Neuronal stem cell (in vitro differentiated cells): Measurements from ENCODE around the gene DIP2C.

Experiments used
- DNase-seq: peaks from one replicate; pipeline ENCODE4 v3.0.0-alpha.2; 2013; ENCODE audit warnings: low spot score
- H2AFZ ChIP-seq: one replicate; pipeline ENCODE4 v1.6.1; 2013; ENCODE audit warnings: mild to moderate bottlenecking, low read length, inconsistent platforms
- H2AK5ac ChIP-seq: 2 replicates; pipeline ENCODE4 v1.6.1; 2013; ENCODE audit warnings: low read depth, mild to moderate bottlenecking, inconsistent platforms, low read length, moderate library complexity, mixed read lengths
- H2BK120ac ChIP-seq: 2 replicates; pipeline ENCODE4 v1.6.1; 2013; ENCODE audit warnings: low read depth, mild to moderate bottlenecking, inconsistent platforms, low read length, moderate library complexity, mixed read lengths
- H2BK12ac ChIP-seq: one replicate; pipeline ENCODE4 v1.6.1; 2013; ENCODE audit warnings: low read length, inconsistent platforms
- H2BK15ac ChIP-seq: 2 replicates; pipeline ENCODE4 v1.6.1; 2013; ENCODE audit warnings: mild to moderate bottlenecking, low read length, inconsistent platforms, mixed read lengths
- H2BK5ac ChIP-seq: one replicate; pipeline ENCODE4 v1.6.1; 2013; ENCODE audit warnings: inconsistent platforms, mild to moderate bottlenecking, low read length, moderate library complexity
- H3K14ac ChIP-seq: one replicate; pipeline ENCODE4 v1.6.1; 2013; ENCODE audit warnings: low read length, inconsistent platforms
- H3K18ac ChIP-seq: 2 replicates; pipeline ENCODE4 v1.6.1; 2013; ENCODE audit warnings: low read length, inconsistent platforms
- H3K23ac ChIP-seq: 2 replicates; pipeline ENCODE4 v1.6.1; 2013; ENCODE audit warnings: low read depth, mild to moderate bottlenecking, mixed read lengths, low read length, inconsistent platforms; ENCODE audit not compliant: poor library complexity
- H3K27ac ChIP-seq: replicated peaks from 3 replicates; pipeline ENCODE4 v1.5.1; 2013; ENCODE audit warnings: low read length, inconsistent platforms
- H3K27me3 ChIP-seq, 3 experiments: 2 replicates each; pipeline ENCODE4 v1.6.1; 2013; ENCODE audit warnings: low read length in 3 of 3, mild to moderate bottlenecking in 2 of 3, inconsistent platforms in 1 of 3, low read depth in 1 of 3, mixed read lengths in 1 of 3, moderate library complexity in 1 of 3; ENCODE audit not compliant: control insufficient read depth in 3 of 3, insufficient read depth in 3 of 3
- H3K36me3 ChIP-seq, 2 donors: replicated peaks in 1 of 2; 2 replicates each; pipeline ENCODE4 v1.6.1; 2013; ENCODE audit warnings: low read length in 2 of 2; ENCODE audit not compliant: control insufficient read depth in 2 of 2, insufficient read depth in 2 of 2
- H3K4ac ChIP-seq: 2 replicates; pipeline ENCODE4 v1.6.1; 2013; ENCODE audit warnings: inconsistent platforms, mild to moderate bottlenecking, low read length, moderate library complexity
- H3K4me1 ChIP-seq, 2 donors: 1 replicate in 1 of 2; 2 replicates in 1 of 2; pipeline ENCODE4 v1.6.1; 2013; ENCODE audit warnings: low read length in 2 of 2, low read depth in 1 of 2; ENCODE audit not compliant: control insufficient read depth in 2 of 2, insufficient read depth in 1 of 2
- H3K4me2 ChIP-seq: one replicate; pipeline ENCODE4 v1.6.1; 2013; ENCODE audit warnings: mild to moderate bottlenecking, low read length, inconsistent platforms; ENCODE audit not compliant: insufficient read depth, poor library complexity, severe bottlenecking
- H3K4me3 ChIP-seq, 2 donors: 2 replicates each; pipeline ENCODE4 v1.5.1; 2013; ENCODE audit warnings: low read length in 2 of 2, mild to moderate bottlenecking in 2 of 2, inconsistent platforms in 1 of 2, moderate library complexity in 1 of 2
- H3K79me1 ChIP-seq: one replicate; pipeline ENCODE4 v1.6.1; 2013; ENCODE audit warnings: low read depth, mild to moderate bottlenecking, inconsistent platforms, low read length, moderate library complexity
- H3K9ac ChIP-seq: one replicate; pipeline ENCODE4 v1.6.1; 2013; ENCODE audit warnings: mild to moderate bottlenecking, low read depth, low read length, inconsistent platforms; ENCODE audit not compliant: poor library complexity
- H3K9me3 ChIP-seq, 2 donors: replicated peaks in 1 of 2; 2 replicates each; pipeline versions ENCODE3 to v1.6.1; 2013; ENCODE audit warnings: low read length in 2 of 2, mild to moderate bottlenecking in 2 of 2, inconsistent platforms in 1 of 2, low read depth in 1 of 2, mixed read lengths in 1 of 2, moderate library complexity in 1 of 2; ENCODE audit not compliant: control insufficient read depth in 2 of 2, insufficient read depth in 1 of 2
- H4K8ac ChIP-seq: one replicate; pipeline ENCODE4 v1.6.1; 2013; ENCODE audit warnings: low read depth, mild to moderate bottlenecking, inconsistent platforms, low read length, moderate library complexity
- H4K91ac ChIP-seq: one replicate; pipeline ENCODE4 v1.6.1; 2013; ENCODE audit warnings: low read length, low read depth, mild to moderate bottlenecking, inconsistent platforms; ENCODE audit not compliant: poor library complexity
- WGBS, 2 donors: extraction: QIAGEN DNeasy Blood & Tissue Kit; methylation state at CpG; one replicate each; pipeline ENCODE4 v1.1.7; 2013; ENCODE audit warnings: missing lambda C conversion rate in 2 of 2, mixed read lengths in 1 of 2; ENCODE audit not compliant: insufficient read length in 2 of 2, insufficient replicate concordance in 1 of 2; ENCODE audit errors: extremely low coverage in 2 of 2; 5-methylcytosine and 5-hydroxymethylcytosine counted together

Gene DIP2C

DNA sequence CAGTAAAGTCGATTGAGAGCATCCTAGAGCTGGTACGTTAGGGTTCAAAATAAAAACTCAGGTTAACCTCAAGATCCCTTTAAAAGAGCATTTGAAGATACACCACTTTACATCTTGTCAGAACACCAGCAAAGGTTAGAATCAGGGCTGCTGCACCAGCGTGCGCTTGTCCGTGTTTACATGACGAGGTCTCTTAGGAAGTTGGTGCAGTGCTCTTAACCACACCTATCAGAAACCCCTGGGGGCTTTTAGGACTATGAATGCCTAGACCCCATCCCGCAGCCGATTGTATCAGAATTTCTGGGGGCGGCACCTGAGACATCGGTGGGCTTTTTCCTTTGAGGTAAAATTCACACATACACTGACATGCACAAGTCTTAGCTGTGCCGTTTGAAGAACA, 456.6 kb downstream of the DIP2C start:
- no peak overlapping the region for H3K9ac ChIP-seq
- no peaks in the 10 kb centered on the region for H3K27me3 ChIP-seq
- no peak overlapping the region for H2AFZ ChIP-seq
- H4K91ac ChIP-seq: no peak overlapping the region
- H3K18ac ChIP-seq: no peak overlapping the region
- H2BK5ac ChIP-seq: no peak overlapping the region
- H3K4me3 ChIP-seq: no peak overlapping the region
- no peak overlapping the region for H2AK5ac ChIP-seq
- no peaks in the 10 kb centered on the region for H3K9me3 ChIP-seq
- no peak overlapping the region for H3K23ac ChIP-seq
- no peak overlapping the region for H4K8ac ChIP-seq
- peaks cover 0 to 26% of the 10 kb centered on the region in 2 donors for H3K36me3 ChIP-seq
- H3K79me1 ChIP-seq: no peaks in the 10 kb centered on the region
- H2BK120ac ChIP-seq: no peak overlapping the region
- no peak overlapping the region for H3K4me2 ChIP-seq
- DNase-seq: no peak
- H3K27ac ChIP-seq: no peak overlapping the region
- no peak overlapping the region for H3K4ac ChIP-seq
- H2BK12ac ChIP-seq: no peak overlapping the region
- no peak overlapping the region for H2BK15ac ChIP-seq
- H3K14ac ChIP-seq: no peak overlapping the region
- H3K4me1 ChIP-seq: no peaks in the 10 kb centered on the region
- no CpG with 5 or more reads among the region's 11 CpGs for WGBS, 2 donors

DNA sequence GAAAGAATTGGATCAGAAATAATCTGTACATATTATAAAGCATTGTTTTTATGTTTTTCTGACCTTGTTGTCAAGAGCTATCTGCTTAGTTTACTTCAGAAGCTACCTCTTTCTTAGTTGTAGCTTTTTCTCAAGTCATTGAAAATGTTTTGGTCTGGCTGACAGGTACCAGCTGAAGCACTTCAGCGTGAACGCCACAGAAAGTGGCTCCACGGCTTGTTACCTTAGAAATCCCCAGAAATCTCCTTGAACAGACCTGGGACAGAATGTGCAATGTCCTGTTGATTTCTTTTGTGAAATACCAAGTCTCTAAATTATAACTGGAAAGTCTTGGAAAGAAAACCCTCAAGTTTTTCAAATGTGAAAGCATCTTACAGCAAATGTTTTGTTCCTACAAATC, 457.4 kb downstream of the DIP2C start:
- Histone ChIP-seq H4K8ac (no peak overlapping the region), H2BK120ac (no peak overlapping the region)
- WGBS, 2 donors: no CpG with 5 or more reads among the region's 3 CpGs

DNA sequence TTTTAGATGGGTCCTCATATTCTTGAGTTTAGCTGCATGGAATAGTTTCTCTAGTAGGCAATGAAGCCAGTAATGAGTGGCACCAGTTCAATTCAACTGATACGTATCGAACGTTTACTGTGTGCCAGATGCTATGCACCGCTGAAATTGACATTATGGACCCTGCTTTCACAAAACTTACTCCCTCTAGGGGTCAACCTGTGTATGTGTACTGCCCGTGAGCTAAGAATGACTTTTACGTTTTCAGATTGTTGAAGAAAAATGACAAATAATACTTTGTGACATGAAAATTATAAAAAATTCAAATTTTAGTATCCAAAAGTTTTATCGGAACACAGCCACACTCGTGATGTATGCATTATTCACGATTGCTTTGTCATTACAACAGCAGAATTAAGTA, 458.7 kb downstream of the DIP2C start:
- no peak overlapping the region for H3K23ac ChIP-seq
- H3K4me3 ChIP-seq: no peak overlapping the region
- H3K4ac ChIP-seq: no peak overlapping the region
- peaks cover 0 to 6% of the 10 kb centered on the region in 2 donors for H3K36me3 ChIP-seq
- no peaks in the 10 kb centered on the region for H3K79me1 ChIP-seq
- no peak overlapping the region for H2AK5ac ChIP-seq
- H4K8ac ChIP-seq: no peak overlapping the region
- no peak overlapping the region for H2BK12ac ChIP-seq
- no peak overlapping the region for H2BK120ac ChIP-seq
- H3K27ac ChIP-seq: no peak overlapping the region
- no peak overlapping the region for H3K14ac ChIP-seq
- no peak overlapping the region for H2BK5ac ChIP-seq
- H3K9ac ChIP-seq: no peak overlapping the region
- H2AFZ ChIP-seq: no peak overlapping the region
- no peak overlapping the region for H2BK15ac ChIP-seq
- H4K91ac ChIP-seq: no peak overlapping the region
- no peaks in the 10 kb centered on the region for H3K27me3 ChIP-seq
- H3K4me2 ChIP-seq: no peak overlapping the region
- H3K9me3 ChIP-seq: no peaks in the 10 kb centered on the region
- WGBS, 2 donors: no CpG with 5 or more reads among the region's 9 CpGs
- no peaks in the 10 kb centered on the region for H3K4me1 ChIP-seq
- no peak for DNase-seq
- H3K18ac ChIP-seq: no peak overlapping the region

More for the DNA sequence above, 457.4 kb downstream of the DIP2C start:
- H2BK12ac ChIP-seq: no peak overlapping the region
- no peak overlapping the region for H2AK5ac ChIP-seq
- H3K36me3 ChIP-seq: peaks cover 0 to 18% of the 10 kb centered on the region in 2 donors
- no peak overlapping the region for H3K18ac ChIP-seq
- H2BK15ac ChIP-seq: no peak overlapping the region
- H3K79me1 ChIP-seq: no peaks in the 10 kb centered on the region
- no peak for DNase-seq
- H4K91ac ChIP-seq: no peak overlapping the region
- H3K9me3 ChIP-seq: no peaks in the 10 kb centered on the region
- no peak overlapping the region for H3K4me2 ChIP-seq
- H3K14ac ChIP-seq: no peak overlapping the region
- no peak overlapping the region for H3K27ac ChIP-seq
- H3K4ac ChIP-seq: no peak overlapping the region
- no peak overlapping the region for H3K23ac ChIP-seq
- H2AFZ ChIP-seq: no peak overlapping the region
- no peak overlapping the region for H3K4me3 ChIP-seq
- H3K4me1 ChIP-seq: no peaks in the 10 kb centered on the region
- no peak overlapping the region for H2BK5ac ChIP-seq
- no peaks in the 10 kb centered on the region for H3K27me3 ChIP-seq
- no peak overlapping the region for H3K9ac ChIP-seq

DNA sequence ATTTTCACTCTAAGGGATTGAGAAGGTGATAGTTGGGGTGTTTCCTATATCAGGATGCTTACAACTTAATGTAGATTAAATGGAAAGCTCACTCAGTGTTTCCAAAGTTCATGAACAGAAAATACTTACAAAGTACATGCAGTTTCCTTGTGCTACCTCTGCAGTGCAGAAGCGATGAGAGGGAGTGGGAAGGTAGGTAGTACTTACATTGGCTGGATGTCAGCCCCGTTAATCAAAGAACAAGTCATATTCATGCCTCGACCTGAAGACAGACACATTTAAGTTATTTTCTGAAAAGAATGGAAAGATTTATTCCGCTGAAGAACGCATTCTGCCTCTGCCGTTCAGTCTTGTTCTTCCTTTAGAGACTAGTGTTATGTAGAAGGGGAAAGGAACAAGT, 461.1 kb downstream of the DIP2C start:
- H3K23ac ChIP-seq: no peak overlapping the region
- H2AK5ac ChIP-seq: no peak overlapping the region
- no peak overlapping the region for H2BK120ac ChIP-seq
- no peak overlapping the region for H3K18ac ChIP-seq
- no peak overlapping the region for H2BK12ac ChIP-seq
- no peak overlapping the region for H2AFZ ChIP-seq
- H3K4me1 ChIP-seq: no peaks in the 10 kb centered on the region
- no peak overlapping the region for H3K4me3 ChIP-seq
- H3K4ac ChIP-seq: no peak overlapping the region
- no peak overlapping the region for H3K14ac ChIP-seq
- H3K4me2 ChIP-seq: no peak overlapping the region
- no peak overlapping the region for H3K27ac ChIP-seq
- no peaks in the 10 kb centered on the region for H3K27me3 ChIP-seq
- no peak overlapping the region for H4K91ac ChIP-seq
- no peak overlapping the region for H4K8ac ChIP-seq
- no peak overlapping the region for H2BK15ac ChIP-seq
- no CpG with 5 or more reads among the region's 6 CpGs for whole genome bisulfite sequencing, 2 donors
- H2BK5ac ChIP-seq: no peak overlapping the region
- H3K9me3 ChIP-seq: no peaks in the 10 kb centered on the region
- no peak for DNase-seq
- peaks cover 0 to 6% of the 10 kb centered on the region in 2 donors for H3K36me3 ChIP-seq
- no peaks in the 10 kb centered on the region for H3K79me1 ChIP-seq
- H3K9ac ChIP-seq: no peak overlapping the region
